Measurements from ENCODE around the gene PTGES2. TPM values are rescaled to one million over a fixed set of nuclear protein-coding genes. Genes with fewer than 3 reads are reported as not detected.

PTGES2 gene
- total RNA-seq, 2 experiments from 2014 or later = 47.7 to 48.5 TPM

DNA sequence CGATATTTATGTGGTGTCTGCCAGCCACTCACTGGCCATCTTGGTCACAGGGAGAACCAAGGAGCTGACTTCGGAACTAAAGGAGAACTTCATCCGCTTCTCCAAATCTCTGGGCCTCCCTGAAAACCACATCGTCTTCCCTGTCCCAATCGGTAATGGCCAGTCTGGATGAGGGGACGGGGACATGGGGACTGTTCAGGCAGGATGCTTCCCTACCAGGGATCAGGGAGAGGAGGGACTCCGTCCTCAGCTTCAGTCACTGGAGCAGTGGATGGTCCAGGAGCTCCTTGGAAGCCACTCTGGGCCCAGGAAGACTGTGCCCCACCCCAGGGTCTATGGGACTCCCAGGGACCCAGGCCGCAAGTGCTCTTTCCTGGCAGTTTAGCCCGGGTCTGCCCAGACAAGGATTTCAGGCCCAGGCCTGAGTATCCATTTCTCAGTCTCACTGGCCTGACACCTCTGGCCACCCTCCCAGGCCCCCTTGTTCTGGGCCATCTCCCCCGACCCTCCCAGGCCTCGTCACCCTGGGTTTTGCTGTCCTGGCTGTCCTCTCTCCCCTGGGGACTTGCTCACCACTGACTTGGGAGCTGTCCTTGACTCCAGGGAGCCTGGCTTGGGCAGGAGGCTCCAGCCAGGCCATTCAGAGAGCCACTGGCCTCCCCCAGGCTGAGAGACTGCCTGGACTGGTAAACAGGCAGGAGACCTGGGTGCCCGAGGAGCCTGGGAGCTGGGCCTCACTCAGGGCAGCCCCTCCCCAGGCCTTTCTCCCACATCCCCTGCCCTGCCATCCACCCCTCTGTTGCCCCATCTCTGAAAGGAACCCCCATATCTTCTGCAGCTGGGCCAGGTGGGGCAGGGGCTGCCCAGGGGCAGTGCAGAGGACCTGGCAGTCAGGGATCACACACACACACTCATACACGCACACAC is 24.9 kb upstream of the PTGES2 start:
- DNase-seq (no peak), ATAC-seq (no peak)
- H3K27me3 Mint-ChIP-seq = no peaks in the 10 kb centered on the region
- intact Hi-C loops (cut with DNase I, micrococcal nuclease) = no loop called here
- no peak overlapping the region for H3K27ac Mint-ChIP-seq
- CTCF ChIA-PET = interaction anchor here (0.7 to 0.9 kb wide), 2 partner anchors 31 to 1222 kb away, joined by 4 read pairs; no protein-coding TSS in a partner anchor
- no peaks in the 10 kb centered on the region for H3K9me3 Mint-ChIP-seq (ENCODE audit: low read depth)
- no peaks in the 10 kb centered on the region for H3K4me1 Mint-ChIP-seq
- no peak overlapping the region for H3K4me3 Mint-ChIP-seq
- no peaks in the 10 kb centered on the region for H3K36me3 Mint-ChIP-seq (ENCODE audit: low read depth)
- POLR2A ChIA-PET = no interaction called here

GRCh38 chr9:128151309-128152132 is 24.0 kb upstream of the PTGES2 start:
- no peak for ATAC-seq
- Mint-ChIP-seq H3K36me3 (ENCODE audit: low read depth) (no peaks in the 10 kb centered on the region), H3K4me3 (no peak overlapping the region), H3K27me3 (no peaks in the 10 kb centered on the region), H3K4me1 (no peaks in the 10 kb centered on the region), H3K9me3 (ENCODE audit: low read depth) (no peaks in the 10 kb centered on the region), H3K27ac (no peak overlapping the region)
- DNase-seq = no peak
- ChIA-PET POLR2A (no interaction called here), CTCF (interaction anchor here (0.7 to 1.8 kb wide), 4 partner anchors 8 to 1223 kb away, joined by 3 to 8 read pairs (median 4); partner anchors contain the start of gene BBLN)
- intact Hi-C loops (cut with DNase I, micrococcal nuclease) = no loop called here

DNA sequence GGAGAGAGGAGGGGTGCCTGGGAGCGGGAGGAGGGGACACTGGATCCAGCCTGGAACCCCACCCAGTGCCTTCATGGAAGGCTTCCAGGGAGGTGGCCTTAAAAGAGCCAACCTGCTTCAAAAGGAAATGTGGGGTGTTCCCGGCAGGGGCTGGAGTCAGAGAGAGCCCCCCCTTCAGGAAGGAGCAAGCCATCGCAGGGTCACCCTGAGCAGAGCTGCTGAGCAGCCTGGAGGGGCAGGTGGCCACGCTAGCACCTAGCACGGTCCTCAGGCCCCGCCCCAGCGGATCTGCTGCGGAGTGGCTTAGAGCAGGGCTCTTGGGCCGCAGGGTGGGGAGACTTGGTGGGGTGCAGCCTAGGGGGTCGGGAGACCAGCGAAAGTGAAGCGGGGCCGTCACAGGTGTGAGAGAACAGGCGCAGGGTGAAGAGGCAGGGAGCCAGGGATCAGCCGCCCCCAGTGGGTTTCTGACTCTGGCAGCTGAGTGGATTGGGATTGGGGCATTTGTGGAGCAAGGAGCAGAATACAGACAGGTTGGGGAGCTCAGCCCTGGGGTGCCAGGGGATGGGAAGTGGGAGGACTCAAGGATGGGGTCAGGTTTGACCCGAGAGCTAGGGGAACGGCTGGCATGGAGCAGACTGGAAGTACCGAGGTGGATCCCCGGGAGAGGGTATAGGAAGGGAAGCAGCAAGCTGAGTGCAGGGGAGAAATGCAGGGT is 23.2 kb upstream of the PTGES2 start:
- intact Hi-C loops (cut with DNase I, micrococcal nuclease) = no loop called here
- ATAC-seq = peak; percentile 83
- Mint-ChIP-seq H3K4me1 (no peaks in the 10 kb centered on the region), H3K9me3 (ENCODE audit: low read depth) (no peaks in the 10 kb centered on the region), H3K27ac (no peak overlapping the region), H3K36me3 (ENCODE audit: low read depth) (no peaks in the 10 kb centered on the region), H3K27me3 (no peaks in the 10 kb centered on the region), H3K4me3 (no peak overlapping the region)
- ChIA-PET CTCF (interaction anchor here (1.1 to 1.8 kb wide), 4 partner anchors 8 to 33 kb away, joined by 3 to 8 read pairs (median 3); partner anchors contain the start of gene BBLN), POLR2A (no interaction called here)
- DNase-seq = peak; percentile 49

DNA sequence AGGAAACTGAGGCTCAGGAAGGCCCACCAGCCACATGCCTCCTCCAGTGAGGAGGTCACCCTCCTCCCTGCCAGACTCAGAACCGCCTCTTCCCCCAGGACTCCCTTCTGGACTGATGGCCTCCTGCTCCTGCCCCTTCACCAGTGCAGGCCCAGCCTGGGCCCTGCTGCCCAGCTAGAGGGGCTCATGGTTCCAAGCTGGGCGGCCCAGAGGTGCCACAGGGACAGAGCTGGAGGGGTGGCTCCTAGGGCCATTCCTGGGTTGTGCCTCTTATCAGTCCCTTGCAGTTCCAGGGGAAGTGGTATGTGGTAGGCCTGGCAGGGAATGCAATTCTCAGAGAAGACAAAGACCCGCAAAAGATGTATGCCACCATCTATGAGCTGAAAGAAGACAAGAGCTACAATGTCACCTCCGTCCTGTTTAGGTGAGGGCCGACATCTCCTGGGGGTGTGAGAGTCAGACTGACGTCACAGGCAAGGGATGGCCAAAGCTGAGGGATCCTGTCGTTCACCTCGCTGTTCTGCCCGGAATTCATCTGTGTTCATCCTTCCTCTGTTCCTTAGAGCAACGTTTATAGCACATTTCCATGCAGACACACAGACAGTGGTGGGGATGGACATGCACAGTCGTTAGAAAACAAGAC is 22.5 kb upstream of the PTGES2 start:
- no peak overlapping the region for H3K4me3 Mint-ChIP-seq
- H3K9me3 Mint-ChIP-seq (ENCODE audit: low read depth) = no peaks in the 10 kb centered on the region
- H3K27ac Mint-ChIP-seq = no peak overlapping the region
- ATAC-seq (no peak), DNase-seq (no peak)
- POLR2A ChIA-PET = no interaction called here
- H3K27me3 Mint-ChIP-seq = no peaks in the 10 kb centered on the region
- no peaks in the 10 kb centered on the region for H3K36me3 Mint-ChIP-seq (ENCODE audit: low read depth)
- intact Hi-C loops (cut with DNase I, micrococcal nuclease) = no loop called here
- CTCF ChIA-PET = interaction anchor here (0.6 to 1.8 kb wide), 5 partner anchors 9 to 43 kb away, joined by 3 to 8 read pairs (median 3); partner anchors contain the start of gene BBLN
- H3K4me1 Mint-ChIP-seq = no peaks in the 10 kb centered on the region

DNA sequence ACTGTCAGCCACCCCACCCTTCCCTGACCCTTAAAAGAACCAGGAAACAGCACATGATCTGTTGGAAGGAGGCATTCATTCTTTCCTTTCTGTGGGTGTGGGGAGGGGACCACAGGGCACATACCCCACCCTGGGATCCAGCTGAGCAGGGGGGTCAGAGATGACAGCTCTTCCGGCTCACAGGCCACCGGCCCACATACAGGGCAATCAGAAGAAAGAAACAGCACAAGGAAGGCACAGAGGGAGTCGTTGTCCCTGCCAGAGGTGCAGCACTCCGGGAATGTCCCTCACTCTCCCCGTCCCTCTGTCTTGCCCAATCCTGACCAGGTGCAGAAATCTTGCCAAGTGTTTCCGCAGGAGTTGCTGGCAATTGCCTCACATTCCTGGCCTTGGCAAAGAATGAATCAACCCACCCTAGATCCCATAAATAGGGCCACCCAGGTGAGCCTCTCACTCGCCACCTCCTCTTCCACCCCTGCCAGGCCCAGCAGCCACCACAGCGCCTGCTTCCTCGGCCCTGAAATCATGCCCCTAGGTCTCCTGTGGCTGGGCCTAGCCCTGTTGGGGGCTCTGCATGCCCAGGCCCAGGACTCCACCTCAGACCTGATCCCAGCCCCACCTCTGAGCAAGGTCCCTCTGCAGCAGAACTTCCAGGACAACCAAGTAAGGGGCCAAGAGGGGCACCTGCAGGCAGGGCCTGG is 21.6 kb upstream of the PTGES2 start, which contains the start of gene LCN2:
TSS of gene LCN2 (plus strand) at position 453 of the 701 bp plus-strand sequence. CDS start at position 526, 73 bp downstream.
- Mint-ChIP-seq H3K27me3 (no peaks in the 10 kb centered on the region), H3K36me3 (ENCODE audit: low read depth) (no peaks in the 10 kb centered on the region), H3K4me3 (no peak within 1 kb of the TSS), H3K27ac (no peak within 1 kb of the TSS), H3K9me3 (ENCODE audit: low read depth) (no peaks in the 10 kb centered on the region), H3K4me1 (no peaks in the 10 kb centered on the region)
- intact Hi-C loops (cut with DNase I, micrococcal nuclease) = no loop called here
- CTCF ChIA-PET = interaction anchor here (0.6 to 1.2 kb wide), 2 partner anchors 32 to 42 kb away, joined by 3 read pairs; no protein-coding TSS in a partner anchor
- ATAC-seq = no peak
- POLR2A ChIA-PET = interaction anchor here (0.5 kb wide), 1 partner anchor 37 kb away, joined by 6 read pairs; no protein-coding TSS in a partner anchor
- DNase-seq = no peak

DNA sequence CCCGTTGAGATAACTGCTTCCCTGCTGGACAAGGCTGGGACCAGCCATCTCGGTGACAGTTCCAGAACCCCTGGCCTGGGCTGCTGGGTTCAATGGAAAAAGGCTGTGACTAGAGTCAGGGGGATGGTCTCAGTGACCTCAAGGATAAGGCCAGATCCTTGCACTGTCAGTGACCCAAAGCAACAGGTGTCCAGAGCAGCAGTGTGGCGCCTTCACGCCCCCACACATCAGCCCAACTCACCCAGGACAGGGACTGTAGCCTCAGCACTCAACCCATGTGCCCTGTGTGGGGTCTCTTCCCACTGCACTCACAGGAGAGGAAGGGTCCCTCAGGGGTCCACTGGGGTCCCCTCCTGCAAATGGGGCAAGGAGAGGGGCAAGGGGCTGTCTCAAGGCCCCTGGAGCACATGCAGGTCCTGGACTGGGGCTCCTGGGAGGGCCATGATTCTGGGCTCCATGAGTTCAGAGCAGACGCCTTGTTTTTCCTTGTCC is 21.0 kb upstream of the PTGES2 start:
- intact Hi-C loops (cut with DNase I, micrococcal nuclease) = no loop called here
- DNase-seq = no peak
- CTCF ChIA-PET = no interaction called here
- H3K27ac Mint-ChIP-seq = no peak overlapping the region
- POLR2A ChIA-PET = interaction anchor here (0.5 kb wide), 1 partner anchor 38 kb away, joined by 6 read pairs; no protein-coding TSS in a partner anchor
- no peaks in the 10 kb centered on the region for H3K9me3 Mint-ChIP-seq (ENCODE audit: low read depth)
- no peak overlapping the region for H3K4me3 Mint-ChIP-seq
- H3K4me1 Mint-ChIP-seq = no peaks in the 10 kb centered on the region
- no peaks in the 10 kb centered on the region for H3K27me3 Mint-ChIP-seq
- H3K36me3 Mint-ChIP-seq (ENCODE audit: low read depth) = no peaks in the 10 kb centered on the region
- no peak for ATAC-seq

DNA sequence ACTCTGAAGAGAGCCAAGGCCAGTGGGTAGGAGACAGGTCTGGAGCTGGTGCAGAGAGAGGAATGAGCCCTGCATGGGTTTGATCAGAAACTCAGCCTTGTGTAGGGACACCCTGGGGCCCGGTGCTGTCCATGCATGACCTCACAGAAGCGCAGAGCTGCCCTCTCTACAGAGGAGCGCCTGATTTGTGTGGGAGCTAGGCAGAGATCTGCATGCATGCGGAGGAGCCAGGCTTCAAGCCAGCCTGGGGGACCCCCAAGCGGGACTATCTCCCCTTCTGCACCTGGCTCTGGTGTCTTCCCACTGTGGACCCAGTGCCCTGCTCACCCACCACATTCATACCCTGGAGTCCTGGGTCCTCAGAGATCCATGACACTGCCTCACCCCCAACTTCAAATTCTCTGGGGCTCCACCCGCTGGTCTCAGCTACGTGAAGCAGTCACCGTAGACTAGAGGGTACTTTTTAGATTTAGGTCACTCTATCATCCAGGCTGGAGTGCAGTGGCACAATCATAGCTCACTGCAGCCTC is 19.1 kb upstream of the PTGES2 start:
- POLR2A ChIA-PET = no interaction called here
- ATAC-seq (no peak), DNase-seq (no peak)
- H3K9me3 Mint-ChIP-seq (ENCODE audit: low read depth) = no peaks in the 10 kb centered on the region
- CTCF ChIA-PET = interaction anchor here (1.0 kb wide), 1 partner anchor 10 kb away, joined by 4 read pairs; no protein-coding TSS in a partner anchor
- H3K4me1 Mint-ChIP-seq = peaks cover 9% of the 10 kb centered on the region
- H3K36me3 Mint-ChIP-seq (ENCODE audit: low read depth) = no peaks in the 10 kb centered on the region
- H3K4me3 Mint-ChIP-seq = no peak overlapping the region
- intact Hi-C loops (cut with DNase I, micrococcal nuclease) = no loop called here
- H3K27me3 Mint-ChIP-seq = no peaks in the 10 kb centered on the region
- no peak overlapping the region for H3K27ac Mint-ChIP-seq

DNA sequence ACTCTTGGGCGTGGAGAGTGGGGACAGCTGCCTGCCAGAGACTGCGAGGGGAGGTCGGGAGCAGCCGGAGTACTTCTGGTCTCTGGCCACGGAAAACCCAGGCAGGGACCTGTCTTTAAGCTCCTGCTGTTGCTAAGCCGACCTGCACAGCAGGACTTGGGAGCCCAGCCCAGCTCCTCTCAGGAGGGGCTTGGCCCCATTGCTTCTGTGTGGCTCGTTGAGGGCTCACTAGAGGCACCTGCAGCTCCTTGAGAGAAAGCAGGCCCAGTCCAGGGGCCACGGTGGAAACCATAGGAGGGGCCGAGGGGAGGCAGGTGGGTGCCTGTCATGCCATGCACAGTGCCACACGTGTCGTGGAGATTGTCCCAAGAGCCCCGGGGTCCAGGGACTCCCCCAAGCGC is 18.4 kb upstream of the PTGES2 start:
- Mint-ChIP-seq H3K4me1 (peaks cover 9% of the 10 kb centered on the region), H3K27ac (no peak overlapping the region), H3K36me3 (ENCODE audit: low read depth) (no peaks in the 10 kb centered on the region), H3K27me3 (no peaks in the 10 kb centered on the region), H3K9me3 (ENCODE audit: low read depth) (no peaks in the 10 kb centered on the region), H3K4me3 (no peak overlapping the region)
- ChIA-PET POLR2A (no interaction called here), CTCF (interaction anchor here (1.0 kb wide), 1 partner anchor 11 kb away, joined by 4 read pairs; no protein-coding TSS in a partner anchor)
- intact Hi-C loops (cut with DNase I, micrococcal nuclease) = no loop called here
- ATAC-seq (no peak), DNase-seq (no peak)

DNA sequence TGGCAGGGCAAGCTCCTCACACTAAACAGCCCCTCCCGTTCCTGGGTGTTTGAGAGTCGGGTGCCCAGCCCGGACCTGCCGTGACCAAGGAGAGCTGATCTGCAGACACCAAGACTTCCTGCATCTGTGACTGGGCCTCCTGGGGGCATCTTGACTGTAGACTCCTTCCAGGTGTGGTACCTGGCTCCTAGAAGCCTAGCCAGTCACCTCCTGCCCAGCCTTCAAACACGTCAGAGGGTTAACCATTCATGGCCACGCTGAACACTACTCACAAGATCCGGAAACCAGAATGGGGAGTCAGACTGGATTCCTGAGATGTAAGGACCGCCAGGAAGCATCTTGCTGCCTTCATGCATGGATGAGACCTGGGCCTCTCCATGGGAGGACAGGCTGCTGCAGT is 18.0 kb upstream of the PTGES2 start:
- H3K9me3 Mint-ChIP-seq (ENCODE audit: low read depth) = no peaks in the 10 kb centered on the region
- ChIA-PET CTCF (no interaction called here), POLR2A (no interaction called here)
- peaks cover 9% of the 10 kb centered on the region for H3K4me1 Mint-ChIP-seq
- no peak for ATAC-seq
- intact Hi-C loops (cut with DNase I, micrococcal nuclease) = no loop called here
- no peaks in the 10 kb centered on the region for H3K36me3 Mint-ChIP-seq (ENCODE audit: low read depth)
- H3K4me3 Mint-ChIP-seq = no peak overlapping the region
- DNase-seq = no peak
- no peaks in the 10 kb centered on the region for H3K27me3 Mint-ChIP-seq
- no peak overlapping the region for H3K27ac Mint-ChIP-seq

Measured in activated CD4-positive, alpha-beta T cell treated with anti-CD3 and anti-CD28 coated beads for 36 hours (primary cell).